AG10803 (cell line): ENCODE data around the gene DMAC1.

Experiments used
- DNase-seq: peaks from one replicate; pipeline ENCODE4 v3.0.0; 2010; ENCODE audit warnings: low read depth
- H3K4me3 ChIP-seq: 2 replicates; pipeline ENCODE4 v1.5.1; 2011; ENCODE audit warnings: mild to moderate bottlenecking, low read length, control low read depth
- TF ChIP-seq, protein P1 (sequence below): conservative IDR thresholded peaks from 2 replicates; pipeline ENCODE4 v1.5.1; 2011; ENCODE audit warnings: mild to moderate bottlenecking, low read length, control low read depth, inconsistent platforms

Gene DMAC1

DNA sequence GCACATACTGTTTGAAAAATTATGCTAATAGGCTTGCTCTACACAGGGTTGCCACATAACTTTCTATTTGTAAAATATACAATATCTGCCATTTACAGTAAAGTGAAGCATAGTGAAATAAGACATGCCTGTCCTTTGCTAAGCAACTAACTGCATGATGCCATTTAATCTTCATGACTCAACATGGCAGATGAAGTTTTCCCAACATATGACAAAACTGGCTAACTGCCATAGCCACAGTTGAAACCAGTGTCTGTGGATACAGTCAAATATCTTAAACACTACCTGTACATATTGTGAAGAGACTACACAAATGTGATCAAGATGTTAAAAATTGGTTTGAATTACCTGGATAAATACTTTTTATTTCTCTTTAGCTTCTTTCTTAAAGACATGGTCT is 3.1 kb upstream of the DMAC1 start:
- DNase-seq, result peak; percentile 8
- no peak overlapping the region for H3K4me3 ChIP-seq
- TF ChIP-seq, protein P1, sequence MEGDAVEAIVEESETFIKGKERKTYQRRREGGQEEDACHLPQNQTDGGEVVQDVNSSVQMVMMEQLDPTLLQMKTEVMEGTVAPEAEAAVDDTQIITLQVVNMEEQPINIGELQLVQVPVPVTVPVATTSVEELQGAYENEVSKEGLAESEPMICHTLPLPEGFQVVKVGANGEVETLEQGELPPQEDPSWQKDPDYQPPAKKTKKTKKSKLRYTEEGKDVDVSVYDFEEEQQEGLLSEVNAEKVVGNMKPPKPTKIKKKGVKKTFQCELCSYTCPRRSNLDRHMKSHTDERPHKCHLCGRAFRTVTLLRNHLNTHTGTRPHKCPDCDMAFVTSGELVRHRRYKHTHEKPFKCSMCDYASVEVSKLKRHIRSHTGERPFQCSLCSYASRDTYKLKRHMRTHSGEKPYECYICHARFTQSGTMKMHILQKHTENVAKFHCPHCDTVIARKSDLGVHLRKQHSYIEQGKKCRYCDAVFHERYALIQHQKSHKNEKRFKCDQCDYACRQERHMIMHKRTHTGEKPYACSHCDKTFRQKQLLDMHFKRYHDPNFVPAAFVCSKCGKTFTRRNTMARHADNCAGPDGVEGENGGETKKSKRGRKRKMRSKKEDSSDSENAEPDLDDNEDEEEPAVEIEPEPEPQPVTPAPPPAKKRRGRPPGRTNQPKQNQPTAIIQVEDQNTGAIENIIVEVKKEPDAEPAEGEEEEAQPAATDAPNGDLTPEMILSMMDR, result no peak

DNA sequence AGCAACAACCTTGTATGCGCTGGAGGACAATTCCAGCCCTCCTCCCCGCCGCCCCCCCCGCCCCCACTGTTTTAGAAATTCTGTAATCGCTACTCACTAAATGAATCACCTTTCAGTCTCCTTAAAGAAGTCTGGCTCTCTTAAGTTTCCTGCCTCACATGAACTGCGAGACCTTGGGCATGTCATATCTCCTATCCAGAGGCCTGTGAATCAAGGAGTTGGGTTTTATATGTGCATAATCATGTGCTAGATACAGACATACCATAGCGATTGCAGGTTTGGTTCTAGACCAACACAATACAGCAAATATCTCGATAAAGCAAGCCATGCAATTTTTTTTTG is 337 bp upstream of the DMAC1 start:
- TF ChIP-seq, protein P1, result no peak
- DNase-seq, result no peak
- H3K4me3 ChIP-seq, result peak overlapping the region; percentile 85

DNA sequence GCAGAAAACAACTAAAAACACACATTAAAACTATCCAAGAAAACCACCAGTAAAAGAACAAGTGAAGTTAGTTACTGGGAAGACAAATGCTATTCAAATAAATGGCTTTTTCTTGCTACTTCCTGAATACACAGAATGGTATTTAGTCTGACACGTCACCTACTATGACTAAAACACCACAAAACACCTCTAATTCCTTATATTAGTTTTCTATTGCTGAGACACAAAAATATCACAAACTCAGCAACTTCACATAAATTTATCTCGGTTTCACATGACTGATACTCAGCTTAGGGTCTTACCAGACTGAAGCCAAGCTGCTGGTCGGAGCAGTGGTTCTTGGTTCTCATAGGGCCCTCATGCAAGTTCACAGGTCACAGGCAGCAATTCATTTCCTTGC is 5.4 kb downstream of the DMAC1 start:
- TF ChIP-seq, protein P1, result no peak
- no peak overlapping the region for H3K4me3 ChIP-seq
- DNase-seq, result no peak

DNA sequence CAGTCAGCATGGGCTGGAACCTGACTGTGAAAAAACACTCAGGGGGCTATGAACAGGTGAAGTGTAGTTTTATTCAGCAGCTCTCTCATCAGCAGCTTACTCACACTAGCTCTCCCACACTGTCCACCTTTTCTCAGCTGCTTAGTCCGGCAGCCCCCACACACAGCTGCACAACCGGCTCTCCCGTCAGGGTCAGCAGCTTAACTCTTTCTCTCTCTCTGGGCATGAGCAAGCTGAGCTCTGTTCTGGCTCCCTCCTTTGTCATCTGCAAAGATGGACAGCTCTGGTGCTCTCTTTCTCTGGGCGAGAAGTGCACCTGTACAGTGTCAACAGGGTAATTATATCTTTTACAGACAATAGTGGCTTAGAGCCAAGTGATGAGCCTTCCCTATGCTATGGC is 8.2 kb downstream of the DMAC1 start:
- DNase-seq, result no peak
- TF ChIP-seq, protein P1, result no peak
- no peak overlapping the region for H3K4me3 ChIP-seq

DNA sequence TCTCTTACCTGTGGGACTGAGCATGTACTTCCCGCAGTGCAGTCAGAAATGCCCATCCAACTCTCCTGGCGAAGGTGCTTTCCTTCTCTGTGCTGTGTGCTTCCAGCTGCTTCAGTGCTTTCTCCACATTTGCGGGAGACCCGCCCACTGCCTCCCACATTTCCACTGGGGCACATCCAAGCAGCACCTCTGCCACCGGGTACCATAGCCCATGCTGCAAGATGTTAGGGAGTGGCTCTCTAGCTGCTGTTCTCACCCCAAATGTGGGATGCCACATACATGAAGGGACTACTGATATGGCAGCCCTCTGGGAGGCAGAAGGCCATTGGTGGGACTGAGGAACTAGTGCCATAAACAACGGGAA is 8.8 kb downstream of the DMAC1 start:
- DNase-seq, result no peak
- H3K4me3 ChIP-seq, result no peak overlapping the region
- TF ChIP-seq, protein P1, result no peak

DNA sequence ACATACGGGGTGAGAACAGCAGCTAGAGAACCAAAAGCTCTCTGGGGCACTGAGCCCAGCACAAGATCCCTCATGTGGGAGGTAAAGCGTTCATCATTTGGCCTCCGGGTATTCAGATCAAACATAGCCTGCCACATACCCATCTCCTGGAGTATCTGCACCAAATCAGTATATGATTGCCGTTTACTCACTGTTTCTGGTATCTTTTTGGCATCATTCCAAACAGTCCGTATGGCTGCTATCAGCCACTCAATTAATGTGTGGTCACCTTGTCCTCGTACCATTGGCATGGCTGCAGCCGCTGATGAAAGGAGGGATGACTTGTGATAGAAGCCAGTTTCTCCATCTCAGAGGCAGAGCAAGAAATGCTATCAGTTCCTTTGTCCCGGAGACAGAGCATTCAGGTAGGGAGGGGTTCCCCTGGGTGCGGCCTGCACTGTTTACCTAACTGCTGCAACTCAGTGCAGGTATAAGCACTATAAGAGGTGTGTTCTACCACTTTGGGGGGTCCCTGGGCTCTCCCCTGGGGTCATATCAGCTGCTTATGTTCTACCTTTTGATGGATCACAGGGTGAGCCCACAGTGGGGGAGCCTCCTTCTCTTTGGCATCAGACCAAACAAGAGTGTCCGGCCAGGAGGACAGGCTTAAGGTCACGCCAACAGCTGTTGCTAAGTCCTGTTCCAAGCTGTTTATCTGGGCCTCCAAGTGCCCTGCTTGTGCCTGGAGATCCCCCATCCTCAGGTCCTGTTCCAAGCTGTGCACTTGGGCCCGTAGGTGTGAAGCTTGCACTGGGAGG is 9.4 kb downstream of the DMAC1 start:
- H3K4me3 ChIP-seq, result no peak overlapping the region
- TF ChIP-seq, protein P1, result no peak
- DNase-seq, result no peak

DNA sequence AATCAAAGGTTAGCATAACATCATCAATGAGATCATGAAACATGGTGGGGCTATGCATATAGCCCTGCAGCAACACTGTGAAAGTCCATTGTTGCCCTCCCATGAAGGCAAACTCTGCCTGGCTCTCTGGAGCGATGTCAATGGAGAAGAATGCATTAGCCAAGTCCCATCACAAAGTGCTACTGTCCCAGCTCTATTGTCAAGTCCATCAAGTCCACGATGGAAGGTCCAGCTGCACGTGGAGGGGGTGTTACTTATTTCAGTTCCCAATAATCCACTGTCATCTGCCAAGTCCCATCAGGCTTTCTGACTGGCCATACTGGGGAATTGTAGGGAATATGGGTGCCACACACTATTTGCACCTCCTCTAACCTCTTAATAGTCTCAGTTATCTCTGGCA is 10.8 kb downstream of the DMAC1 start:
- TF ChIP-seq, protein P1, result no peak
- no peak overlapping the region for H3K4me3 ChIP-seq
- DNase-seq, result no peak
